SH-SY5Y (cell line): ENCODE data around the gene MZT2B.

Source experiments
- GATA2 ChIP-seq: IDR thresholded peaks from 2 replicates; pipeline ENCODE4 v1.6.1; 2011; ENCODE audit warnings: mild to moderate bottlenecking, low read depth, low read length
- GATA3 ChIP-seq: IDR thresholded peaks from 2 replicates; pipeline ENCODE4 v1.6.1; 2011; ENCODE audit warnings: low read depth, mild to moderate bottlenecking, low read length, moderate library complexity

GRCh38 chr2:130152816-130153595, 29.1 kb upstream of the MZT2B start:
- TF ChIP-seq GATA3 (no peak), GATA2 (no peak)
